NCI-H1105 (cell line): Measurements from ENCODE around the gene UNC79.

Experiments
- DNase-seq: peaks from one replicate; lab custom pipeline; 2025; lab: John Stamatoyannopoulos, UW

Gene UNC79

DNA sequence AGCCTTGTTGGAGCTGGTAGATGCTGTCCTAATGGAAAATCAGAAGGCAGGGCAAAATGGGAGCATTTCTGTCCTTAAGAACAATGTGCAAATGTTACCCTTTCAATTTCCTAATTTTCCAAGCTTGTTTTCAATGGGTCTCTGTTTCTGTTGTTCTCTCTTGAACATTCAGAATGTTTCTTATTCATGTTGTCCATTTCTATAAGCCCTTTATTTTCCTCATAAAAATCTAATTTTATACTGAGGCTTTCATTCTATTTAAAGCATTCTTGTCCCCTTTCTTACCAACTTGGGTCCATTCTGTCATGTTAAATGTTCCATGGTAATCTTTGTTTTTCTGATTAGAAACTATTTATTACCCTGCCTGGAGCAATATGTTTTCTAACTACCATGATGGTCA lies 232.6 kb downstream of the UNC79 start:
- no peak for DNase-seq

DNA sequence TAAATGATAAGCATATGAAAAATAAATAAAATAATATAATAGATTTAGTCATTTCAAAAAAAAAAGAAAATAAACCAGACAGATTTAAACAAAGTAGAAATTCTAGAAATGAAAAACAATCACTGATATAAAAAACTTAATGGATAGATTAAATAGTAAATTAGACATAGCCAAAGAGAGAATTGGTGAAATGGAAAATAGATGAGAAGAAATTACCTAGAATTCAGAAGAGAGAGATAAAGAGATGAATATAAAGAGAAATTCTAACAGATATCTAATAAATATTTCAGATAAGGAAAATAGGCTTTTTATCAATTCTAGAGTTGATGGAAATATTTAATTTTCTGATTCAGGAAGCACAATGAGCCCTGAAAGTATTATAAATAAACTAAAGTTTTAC lies 234.4 kb downstream of the UNC79 start:
- no peak for DNase-seq

DNA sequence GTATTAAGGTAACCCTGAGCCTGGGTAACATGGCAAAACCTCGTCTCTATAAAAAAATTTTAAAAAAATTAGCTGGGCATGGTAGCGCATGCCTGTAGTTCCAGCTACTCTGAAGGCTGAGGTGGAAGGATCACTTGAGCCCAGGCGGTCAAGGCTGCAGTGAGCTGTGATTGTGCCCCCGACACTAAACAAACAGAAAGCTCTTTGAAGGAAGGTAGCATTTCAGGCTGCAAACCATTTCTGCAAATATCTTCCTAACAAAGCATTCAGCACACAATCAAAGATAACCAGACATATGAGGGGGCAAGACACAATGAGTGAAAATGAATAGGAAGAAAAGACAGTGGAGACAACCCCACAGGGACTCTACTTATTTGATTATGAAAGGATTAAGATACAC lies 238.9 kb downstream of the UNC79 start:
- no peak for DNase-seq

DNA sequence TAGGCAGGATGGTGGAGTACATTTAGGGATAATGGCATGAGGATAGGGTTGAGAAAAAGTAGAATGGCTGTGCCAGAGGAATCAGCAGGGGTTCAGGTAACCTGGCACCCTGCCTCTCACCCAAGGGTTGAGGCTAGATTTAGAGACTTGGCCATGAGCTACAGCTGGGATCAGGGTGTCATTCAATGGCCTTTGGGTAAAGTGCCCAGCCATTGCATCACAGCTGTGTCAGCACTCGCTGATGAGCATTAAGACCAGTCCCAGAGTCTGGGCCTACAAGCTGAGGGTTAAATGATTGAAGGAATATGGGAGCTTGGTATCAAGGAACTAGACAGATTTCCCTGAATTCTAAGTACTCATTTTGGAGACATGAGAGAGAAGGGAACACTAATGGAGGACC lies 243.6 kb downstream of the UNC79 start:
- DNase-seq, result no peak

DNA sequence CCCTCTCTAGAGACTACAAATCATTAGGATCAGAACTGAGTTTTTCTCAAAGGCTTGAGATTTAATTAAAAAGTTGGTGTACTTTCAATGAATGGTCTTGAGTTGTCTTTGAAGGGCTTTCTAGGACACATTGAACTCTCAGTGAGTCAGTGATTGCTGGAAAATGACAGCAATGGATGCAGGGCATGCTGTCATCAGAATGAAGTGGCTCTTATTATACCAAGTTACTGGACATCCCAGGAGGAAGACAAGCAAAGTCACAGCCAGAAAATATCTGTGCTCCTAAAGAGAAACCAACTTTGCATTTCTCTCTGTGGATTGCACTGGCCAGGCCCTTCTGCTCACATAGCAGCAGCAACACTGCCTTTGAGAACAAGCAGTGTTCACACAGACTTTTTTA lies 244.9 kb downstream of the UNC79 start:
- DNase-seq, result no peak

DNA sequence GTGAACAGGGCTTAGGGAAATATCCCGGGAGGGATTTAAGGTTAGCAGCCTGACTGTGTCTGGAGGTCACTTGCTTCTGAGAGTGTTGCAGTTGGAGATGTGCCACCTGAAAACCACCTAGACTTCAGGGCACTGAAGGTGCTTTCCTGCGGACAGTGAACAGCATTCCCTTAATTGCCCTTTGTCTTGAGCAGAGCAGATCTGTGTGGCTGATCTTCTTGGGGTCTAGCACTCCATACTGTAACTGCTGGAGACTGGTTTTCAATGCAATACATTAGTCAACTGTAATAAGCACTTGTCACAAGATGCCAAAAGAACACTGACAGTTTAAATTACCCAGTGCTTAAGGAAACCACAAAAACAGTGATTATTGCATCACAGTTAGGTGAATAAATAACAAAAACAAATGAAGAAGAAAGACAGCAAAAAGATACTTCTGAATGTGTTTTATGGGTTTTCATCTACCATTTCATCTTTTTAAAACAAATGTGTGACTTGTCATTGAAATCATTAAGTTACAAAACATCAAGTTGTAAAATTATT lies 245.7 kb downstream of the UNC79 start:
- no peak for DNase-seq

DNA sequence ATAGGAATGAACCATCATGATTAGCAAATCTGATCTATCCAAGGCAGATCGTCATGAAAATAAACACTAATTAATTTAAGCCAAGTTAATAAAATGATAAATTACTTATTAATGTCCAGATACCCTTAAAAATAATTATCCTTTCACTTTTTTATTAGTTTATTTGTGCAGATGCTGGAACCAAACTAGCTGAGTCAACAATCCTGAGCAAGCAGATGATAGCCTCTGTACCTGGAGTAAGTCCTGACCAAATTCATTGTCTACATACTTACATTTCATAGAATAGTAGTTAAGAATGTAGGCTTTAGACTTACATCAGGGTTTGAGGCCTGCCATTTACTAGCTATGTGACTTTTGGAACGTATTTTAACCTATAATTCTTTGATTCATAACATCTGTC lies 251.7 kb downstream of the UNC79 start:
- no peak for DNase-seq

DNA sequence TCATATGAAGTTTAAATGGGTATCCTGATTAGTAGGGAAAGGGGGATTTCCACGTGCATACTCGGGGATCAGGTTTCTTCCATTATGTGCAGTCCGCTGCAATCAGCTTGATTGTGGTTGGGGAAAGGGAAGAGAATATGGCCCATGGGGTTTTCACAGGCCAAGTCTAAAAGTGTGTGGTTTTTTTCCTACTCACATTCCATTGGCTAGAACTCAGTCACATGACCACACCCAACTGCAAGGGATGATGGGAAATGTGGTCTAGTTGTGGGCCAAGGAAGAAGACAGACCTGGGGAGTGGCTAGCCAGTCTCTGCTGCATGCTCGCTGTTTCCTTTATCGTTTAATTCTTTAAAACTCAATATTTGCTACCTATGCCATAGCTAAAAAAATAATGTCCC lies 252.5 kb downstream of the UNC79 start:
- DNase-seq, result no peak

DNA sequence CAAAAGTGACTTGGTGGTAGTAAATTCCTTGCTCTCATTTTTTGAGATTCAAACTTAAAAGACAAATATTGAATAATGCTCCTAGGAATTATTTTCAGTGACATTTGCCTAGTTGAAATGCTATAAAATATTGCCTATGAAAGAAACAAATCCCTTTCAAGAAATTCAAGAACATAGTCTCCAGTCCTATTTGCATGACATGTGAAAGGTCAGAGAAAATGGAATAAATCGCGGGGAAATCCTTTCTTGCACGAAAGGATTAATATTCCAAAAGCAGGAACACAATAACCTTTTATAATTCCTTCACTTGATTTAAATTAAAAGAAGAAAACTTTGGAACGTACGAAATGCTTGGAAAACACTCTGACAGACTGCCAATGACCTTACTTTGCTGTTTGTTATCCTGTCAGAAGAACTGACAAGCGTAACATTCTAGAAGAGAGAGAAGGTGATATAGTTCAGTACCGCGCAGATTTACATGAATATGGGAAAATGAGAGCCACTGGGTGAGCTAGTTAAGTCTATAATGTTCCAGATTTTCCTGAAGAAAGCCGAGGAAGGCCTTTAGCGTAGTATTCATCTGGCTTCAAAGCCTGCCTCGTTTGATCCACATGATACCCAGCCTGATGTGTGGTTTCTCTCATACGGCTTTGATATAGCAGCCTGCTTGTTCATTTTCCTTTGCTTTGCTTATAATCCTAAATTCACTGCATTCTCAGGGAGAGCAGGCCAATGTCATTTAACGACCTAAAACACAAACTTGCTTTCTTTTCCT lies 254.6 kb downstream of the UNC79 start:
- DNase-seq, result no peak

DNA sequence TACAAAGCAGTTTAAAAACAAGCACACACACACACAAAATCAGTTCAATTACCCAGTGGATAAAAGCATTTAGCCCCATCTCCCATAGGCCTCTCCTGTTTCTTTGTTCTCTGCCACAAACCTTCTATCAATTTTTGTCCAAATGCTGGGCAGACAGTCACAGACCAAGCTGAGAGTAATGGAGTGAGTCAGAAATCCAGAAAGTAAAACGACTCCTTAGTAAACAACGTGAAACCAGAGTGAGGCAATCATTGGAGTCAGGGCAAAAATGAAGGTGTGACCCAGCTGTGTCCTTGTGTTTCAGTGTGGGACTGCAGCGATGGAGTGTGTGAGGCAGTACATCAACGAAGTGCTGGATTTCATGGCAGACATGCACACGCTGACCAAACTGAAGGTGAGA lies 255.5 kb downstream of the UNC79 start:
- DNase-seq, result no peak

DNA sequence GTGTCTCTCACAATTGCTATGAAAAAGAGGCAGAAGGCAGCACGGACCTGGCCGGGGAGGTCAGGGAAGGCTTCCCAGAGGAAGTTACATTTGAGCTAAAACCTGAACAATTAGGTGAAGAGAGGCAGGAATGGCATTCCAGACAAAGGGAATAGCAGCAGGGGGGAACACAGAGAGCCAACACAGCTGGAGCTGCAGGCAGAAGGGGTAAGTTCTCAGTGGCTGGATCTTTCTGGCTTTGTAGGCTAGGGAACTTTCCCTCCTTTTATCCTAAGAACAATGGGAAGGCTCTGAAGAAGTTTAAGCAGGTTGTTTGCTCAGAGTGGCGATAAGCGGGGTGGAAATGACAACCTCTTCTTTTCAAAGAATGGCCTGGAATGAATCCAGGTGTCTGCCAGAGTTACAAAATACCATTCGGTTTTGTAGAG lies 257.5 kb downstream of the UNC79 start:
- no peak for DNase-seq

DNA sequence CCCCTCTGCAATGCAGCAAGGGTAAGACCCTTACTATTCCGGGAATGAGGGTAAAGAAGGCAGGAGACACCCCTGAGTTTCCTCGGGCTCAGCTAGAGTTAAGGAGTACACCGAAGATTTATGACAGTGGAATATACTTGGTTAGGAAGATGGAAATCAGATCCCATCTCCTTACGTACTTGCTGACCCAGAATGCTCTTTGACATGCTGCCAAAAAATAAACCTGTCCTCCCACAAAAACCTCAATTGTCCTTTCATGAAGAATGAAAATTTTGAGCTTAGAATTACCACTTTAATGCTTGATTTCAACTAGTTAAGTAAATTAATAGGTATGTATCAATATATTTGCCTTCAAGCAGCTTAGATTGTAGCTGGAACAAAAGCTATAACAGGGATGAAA lies 258.1 kb downstream of the UNC79 start:
- DNase-seq, result no peak

DNA sequence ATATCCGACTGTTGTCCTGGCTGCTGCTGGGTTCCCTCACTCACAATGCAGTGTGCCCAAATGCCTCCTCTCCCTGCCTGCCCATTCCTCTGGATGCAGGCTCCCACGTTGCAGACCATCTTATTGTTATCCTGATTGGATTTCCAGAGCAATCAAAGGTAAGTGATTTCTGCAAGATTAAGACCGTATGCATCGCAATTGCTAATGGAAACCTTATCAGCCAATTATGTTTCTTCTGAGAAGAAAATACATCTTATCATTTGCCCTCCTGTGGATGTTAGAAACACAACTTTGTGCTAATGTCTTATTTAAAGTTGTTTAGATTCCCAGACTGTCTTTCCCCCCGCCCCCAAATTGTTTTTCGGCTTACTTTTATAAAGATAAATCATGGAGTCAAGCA lies 259.4 kb downstream of the UNC79 start:
- no peak for DNase-seq

DNA sequence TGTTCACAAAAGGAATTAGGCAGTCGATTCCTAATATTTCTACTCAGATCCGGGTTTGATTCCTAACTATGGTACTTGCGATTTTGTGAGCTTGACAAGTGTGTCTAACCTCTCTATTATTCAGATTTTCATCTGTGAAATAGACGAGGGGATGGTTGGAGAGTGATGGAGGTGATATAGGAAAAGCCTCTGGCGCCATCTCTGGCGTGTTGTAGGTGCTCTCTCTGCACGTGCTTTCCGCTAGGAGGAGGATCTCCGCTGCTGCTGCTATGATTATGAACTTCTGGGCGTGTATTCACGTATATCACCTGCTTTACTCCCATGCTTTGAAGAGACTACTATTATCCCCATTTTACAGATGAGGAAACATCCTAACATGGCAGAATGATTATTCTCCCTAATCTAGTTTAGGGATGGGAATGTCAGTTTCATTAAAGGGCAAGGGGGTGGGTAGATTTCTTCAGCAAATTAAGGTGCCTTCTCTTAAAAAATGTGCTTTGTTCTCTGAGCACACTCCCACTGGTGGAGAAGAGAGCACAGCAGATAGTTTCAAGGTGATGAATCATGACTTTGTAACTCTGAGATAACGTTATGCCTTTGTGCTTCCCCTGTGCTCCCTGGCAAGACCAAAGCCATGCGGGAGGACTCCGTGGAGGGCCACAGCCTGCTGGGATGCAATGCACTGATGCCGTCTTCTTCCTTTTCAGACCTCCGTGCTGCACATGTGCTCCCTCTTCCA lies 260.5 kb downstream of the UNC79 start:
- DNase-seq, result no peak

DNA sequence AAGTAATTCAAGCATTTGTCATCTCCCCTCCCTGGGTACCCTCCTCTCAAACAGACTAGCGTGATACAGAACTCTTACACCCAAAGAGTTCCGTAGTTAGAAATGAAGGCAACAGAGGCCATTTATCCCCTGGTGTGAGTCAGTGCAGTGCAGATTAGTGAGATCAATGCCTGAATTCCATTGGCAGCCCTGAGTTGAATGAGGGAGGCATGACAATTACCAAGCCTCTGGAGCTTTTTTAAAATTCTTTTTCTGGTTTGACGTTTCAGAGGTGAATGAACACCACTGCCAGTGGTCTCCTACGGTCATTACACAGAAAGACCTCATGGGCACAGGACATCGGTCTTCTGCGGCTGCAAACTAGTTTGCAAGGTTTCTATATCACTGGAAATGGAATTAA lies 263.2 kb downstream of the UNC79 start:
- no peak for DNase-seq

DNA sequence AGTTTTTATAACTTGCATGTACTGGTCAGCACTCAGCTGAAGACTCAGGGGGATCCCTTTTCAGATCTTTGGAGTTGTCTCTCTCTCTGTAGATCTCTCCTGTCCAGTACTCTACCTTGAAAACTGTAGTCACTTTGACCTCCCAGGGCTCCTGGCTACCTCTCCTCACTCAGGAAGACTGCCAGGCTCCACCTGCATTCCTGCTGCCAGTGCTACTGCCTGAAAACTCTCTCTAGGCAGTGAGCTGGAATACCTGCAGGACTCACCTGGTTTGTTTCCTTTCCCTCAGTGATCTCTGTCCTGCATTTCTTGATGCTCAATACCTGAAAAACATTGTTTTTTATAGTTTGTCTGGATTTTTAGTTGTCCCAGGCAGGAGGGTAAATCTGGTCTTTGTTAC lies 270.2 kb downstream of the UNC79 start:
- DNase-seq, result no peak

DNA sequence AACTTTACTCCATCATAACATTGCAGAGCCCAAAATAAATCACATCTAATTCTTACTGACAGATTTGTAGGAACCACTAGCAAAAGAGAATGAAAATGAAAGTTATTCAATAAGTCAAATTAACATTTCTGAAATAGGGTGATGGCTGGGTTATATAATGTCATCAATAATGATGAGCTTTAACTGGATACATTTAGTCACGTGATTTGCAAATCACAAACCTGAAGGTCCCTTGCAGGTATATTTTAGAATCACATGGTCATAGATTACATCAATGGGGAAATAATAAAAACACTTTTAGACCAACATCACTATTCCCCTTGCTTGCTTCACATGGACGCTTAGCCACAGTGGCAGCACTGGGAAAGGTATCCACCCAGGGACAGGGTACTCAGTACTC lies 270.8 kb downstream of the UNC79 start:
- no peak for DNase-seq

DNA sequence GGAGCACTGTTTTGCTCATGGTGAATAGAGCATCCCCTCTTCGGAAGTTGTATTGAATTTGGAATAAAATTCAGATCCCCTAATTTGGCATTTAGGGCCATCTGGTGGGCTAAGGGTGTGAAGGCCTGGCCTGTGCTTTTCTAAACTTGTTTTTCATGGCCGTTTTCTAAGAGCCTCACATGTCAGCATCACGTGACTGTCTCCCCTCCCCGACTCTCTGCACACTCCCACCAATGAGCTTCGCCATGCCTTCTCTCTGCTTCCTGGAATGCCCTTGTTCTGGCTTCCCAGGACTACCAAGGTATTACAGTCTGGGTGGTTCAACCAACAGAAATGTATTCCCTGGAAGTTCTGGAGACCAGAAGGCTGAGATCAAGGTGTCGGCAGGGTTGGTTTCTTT lies 272.2 kb downstream of the UNC79 start:
- no peak for DNase-seq

DNA sequence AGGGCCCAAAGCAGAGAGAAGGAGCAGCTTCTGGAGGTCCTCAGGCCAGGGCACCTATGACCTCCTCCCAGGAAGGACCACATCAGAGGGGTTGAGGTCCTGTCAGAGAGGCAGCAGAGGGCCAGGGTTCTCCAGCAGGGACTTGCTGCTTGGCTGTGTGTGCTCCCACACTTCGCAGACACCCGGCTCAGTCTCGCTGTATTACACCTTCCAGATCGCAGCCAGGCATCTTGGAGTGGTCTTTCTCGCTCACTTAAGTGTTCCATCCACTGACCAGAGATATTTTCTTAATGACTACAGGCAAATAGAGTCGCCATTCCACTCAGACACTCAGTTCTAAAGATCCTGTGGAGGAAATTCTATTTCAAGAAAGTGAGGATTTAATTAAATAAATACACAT lies 273.2 kb downstream of the UNC79 start:
- DNase-seq, result no peak

DNA sequence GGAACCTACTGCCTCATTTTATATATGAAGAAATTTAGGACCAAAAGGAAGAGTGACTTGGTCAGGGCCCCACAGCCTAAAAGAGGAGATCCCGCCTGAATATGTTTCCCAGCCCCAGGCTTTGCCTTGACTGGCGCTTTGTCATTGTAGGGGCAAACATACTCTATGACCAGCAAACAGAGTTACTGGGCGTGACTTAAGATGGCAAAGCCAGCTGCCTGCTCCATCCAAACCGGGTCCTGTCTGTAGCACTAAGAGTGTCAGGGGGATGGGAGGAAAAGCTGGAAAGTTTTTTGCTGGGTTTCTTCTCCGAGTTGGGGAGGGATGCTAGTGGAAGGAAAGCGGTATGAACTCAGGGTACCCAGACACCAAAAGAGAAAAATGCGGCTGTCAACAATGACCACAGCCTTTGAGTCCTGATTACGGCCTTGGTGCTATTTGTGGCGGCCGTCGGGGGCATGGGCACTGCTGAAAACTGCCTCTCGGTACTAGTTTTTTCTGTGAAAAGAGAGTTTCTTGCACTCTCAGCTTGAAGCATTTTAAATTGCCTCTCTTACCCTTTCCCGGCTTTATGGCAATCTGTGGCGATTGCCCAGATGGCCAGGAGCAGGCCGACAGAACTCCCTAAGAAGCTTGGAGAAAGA lies 274.9 kb downstream of the UNC79 start:
- no peak for DNase-seq

DNA sequence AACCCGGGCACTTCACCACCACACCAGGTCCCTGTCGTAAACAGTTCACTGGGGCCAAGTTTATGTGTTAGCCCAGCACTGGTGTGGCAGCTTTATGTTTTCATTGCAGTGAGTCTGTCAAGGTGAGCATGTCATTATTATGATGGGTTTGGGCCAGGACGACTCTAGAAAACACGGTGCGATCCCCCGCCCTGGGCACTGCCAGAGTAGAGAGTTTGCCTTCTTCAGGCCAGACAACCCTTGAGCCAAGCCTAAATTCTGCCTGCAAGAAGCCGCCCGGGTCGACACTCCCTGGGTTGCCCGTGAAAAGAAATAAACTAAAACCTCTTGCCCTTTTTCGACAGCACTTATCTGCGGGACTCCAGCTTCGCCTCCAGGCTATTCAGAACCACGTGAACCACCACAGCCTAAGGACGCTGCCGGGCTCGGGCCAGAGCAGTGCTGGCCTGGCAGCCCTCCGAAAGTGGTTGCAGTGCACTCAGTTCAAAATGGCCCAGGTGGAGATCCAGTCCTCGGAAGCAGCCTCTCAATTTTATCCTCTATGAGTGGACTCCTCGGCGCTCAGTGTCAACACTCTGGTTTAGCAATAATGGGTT lies 275.7 kb downstream of the UNC79 start:
- no peak for DNase-seq

DNA sequence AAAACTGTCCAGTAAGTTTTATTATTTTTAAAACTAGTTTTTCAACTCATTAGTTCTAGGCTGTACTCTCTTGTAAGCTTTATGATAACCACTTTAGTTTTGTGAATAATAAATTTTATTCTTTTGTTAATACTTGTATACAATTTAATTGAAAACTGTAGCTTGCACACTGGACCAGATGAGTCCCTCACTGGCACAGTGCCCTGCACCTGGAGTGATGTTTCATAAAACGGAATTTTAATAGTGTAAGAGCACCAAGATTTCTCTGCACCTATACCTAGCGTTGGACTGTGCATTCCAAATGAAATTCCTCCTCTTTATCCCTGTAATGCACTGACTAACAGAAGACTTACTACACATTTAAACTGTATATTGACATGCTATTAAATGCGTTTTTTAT lies 276.7 kb downstream of the UNC79 start:
- DNase-seq, result peak; percentile 66

DNA sequence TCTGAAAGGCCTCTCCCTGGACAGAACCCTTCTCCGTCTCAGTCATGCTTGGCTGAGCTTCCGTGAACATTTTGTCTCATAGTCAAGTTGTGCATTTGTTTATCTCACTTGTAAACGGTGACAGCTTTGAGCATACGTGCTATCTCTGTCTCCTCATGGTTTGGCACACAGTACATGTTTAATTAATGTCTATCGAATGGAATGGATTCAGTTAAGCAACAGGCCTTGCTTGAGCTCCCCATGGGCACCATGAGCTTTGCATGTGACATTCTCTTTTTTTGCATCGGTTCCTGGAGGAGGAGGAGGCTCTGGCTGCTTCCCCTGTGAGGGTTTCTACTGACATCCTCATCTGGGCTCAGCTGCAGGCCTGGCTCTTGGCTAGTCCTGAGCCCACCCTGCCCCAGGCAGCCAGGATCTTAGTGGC lies 277.6 kb downstream of the UNC79 start:
- no peak for DNase-seq
